Uterus (tissue), 2 donors: Measurements from ENCODE around the gene SBK3.

Source experiments
- CTCF ChIP-seq, 4 experiments: fragments of 200-600 bp in 2 of 4; fragments of 450-650 bp in 2 of 4; sonication (generic) in 2 of 4; IDR thresholded peaks; one replicate each; pipeline ENCODE4 v1.5.1; 2016 to 2019; ENCODE audit warnings: antibody characterized with exemption in 4 of 4, mild to moderate bottlenecking in 2 of 4, moderate library complexity in 1 of 4
- POLR2A ChIP-seq, 2 donors: fragments of 450-650 bp; IDR thresholded peaks; one replicate each; pipeline ENCODE4 v1.6.1; 2016; ENCODE audit warnings: antibody characterized with exemption in 2 of 2, mild to moderate bottlenecking in 1 of 2, moderate library complexity in 1 of 2

DNA sequence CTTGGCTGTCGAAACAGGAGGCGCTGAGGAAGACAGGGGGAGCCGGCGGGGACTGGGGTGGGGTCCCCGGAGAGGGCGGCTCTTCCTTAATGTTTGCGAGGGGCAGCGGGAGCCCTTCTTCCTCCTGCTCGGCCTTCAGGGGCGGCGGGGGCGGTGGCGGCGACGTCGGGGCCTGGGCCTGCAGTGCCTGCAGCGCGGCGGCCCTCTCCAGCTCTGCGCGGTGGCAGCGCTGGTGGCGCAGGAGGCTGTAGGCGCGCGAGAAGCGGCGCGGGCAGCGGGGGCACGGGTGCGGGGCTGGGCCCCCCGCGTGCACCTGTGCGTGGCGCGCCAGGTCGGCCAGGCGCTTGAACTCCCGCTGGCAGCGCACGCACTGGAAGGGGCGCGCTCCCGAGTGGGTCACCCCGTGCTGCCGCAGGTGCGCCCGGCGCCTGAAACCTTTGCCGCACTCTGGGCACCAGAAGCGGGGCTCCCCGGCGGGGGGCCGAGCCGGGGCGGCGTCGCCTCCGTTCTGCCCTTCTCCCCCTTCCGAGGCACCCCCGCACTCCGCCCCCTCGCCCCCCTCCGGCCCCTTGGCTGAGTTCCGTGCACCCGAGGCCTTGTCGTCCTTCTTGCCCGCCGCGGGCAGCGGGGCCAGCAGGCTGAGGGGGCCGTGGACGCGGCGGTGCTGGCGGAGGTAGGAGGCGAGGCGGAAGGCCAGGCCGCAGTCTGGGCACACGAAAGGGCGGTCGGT lies 32.9 kb upstream of the SBK3 start:
- TF ChIP-seq CTCF (IDR thresholded peaks at IDR 0.05) (no peak), POLR2A (IDR thresholded peaks at IDR 0.05) (no peak)
